SK-MEL-5 (cell line): ENCODE measurements around the gene PRUNE2. TPM values are rescaled to one million over a fixed set of nuclear protein-coding genes. Genes with fewer than 3 reads are reported as not detected.
"Not testable (repeated sequence)": the region's sequence is repeated elsewhere in the genome, so short reads cannot be mapped to it uniquely, and the experiment has no call there.

Experiments used
- DNase-seq: peaks from one replicate; pipeline ENCODE4 v3.0.0-alpha.2; 2016; ENCODE audit warnings: low read depth, low spot score
- in situ Hi-C: cut with HindIII; loops from 2 replicates; pipeline ENCODE4 v1.10.0; 2016; ENCODE audit warnings: low sequenced_read_pairs, high pct_unique_total_duplicates, low pct_unique_long_range_greater_than_20kb
- total RNA-seq: library from RNA; depleted of rRNA; stranded (reverse); fragments of >200 nt; shearing (Covaris generic); gene quantifications from 2 replicates; pipeline ENCODE4 v1.2.3, GENCODE V29; 2014

The PRUNE2 gene
- total RNA-seq, 1 experiment from 2014 or later, result 90.9 TPM

DNA sequence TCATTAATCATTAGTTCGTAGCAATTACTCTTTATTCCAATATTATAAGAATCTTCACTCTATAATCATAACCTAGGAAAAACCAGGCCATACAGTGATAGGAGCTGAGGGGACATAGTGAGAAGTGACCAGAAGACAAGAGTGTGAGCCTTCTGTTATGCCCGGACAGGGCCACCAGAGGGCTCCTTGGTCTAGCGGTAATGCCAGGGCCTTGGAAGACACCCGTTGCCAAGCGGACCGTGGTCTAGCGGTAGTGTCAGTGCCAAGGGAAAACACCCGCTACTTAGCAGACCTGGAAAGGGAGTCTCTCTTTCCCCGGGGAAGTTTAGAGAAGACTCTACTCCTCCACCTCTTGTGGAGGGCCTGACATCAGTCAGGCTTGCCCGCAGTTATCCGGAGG lies 239.9 kb downstream of the PRUNE2 start:
- in situ Hi-C loops, result not testable (repeated sequence)
- peak; percentile 76 for DNase-seq

- DNase-seq, result no peak
- in situ Hi-C loops, result no loop called here
These were observed 240.5 kb downstream of the PRUNE2 start for GRCh38 chr9:76665458-76665857.

GRCh38 chr9:76664120-76664519 lies 241.8 kb downstream of the PRUNE2 start:
- no peak for DNase-seq

DNA sequence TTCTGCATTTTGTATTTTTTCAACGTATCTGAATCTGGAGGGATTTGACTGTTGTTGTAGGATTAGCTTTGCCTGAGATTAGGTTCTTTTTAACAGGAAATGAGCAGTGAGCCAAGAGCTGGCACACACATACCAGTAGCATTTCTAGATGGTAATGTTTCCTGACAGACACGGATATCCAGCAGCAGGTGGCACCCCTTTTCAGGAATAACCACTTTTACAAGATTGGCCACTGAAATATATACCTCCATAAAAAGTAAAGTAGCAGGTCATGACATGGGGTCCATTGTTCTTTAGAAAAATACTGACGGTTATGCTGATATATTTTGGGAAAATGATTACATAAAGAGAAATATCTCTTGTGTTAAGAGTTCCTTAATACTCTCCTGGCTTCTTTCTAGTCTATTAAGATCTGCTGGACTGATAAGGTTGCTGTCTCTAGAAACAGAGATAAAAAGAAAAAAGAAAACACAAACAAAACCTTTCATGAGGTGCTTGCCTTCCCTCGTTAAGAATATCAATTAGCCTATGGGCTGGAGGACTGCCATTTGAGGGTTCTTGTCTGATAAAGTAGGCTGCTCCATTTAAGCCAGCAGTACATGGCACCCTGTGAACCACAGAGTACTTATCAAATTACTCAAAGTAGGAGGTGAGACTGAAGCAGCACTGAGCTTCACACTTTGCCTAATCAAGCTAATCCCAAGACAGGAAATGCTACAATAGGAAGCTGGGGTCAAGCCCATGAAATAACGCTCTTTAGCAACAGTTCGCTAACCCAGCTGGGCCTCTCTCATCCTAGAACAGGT lies 243.2 kb downstream of the PRUNE2 start:
- in situ Hi-C loops, result no loop called here
- DNase-seq, result no peak

More at GRCh38 chr9:76664120-76664519, 241.8 kb downstream of the PRUNE2 start:
- in situ Hi-C loops, result no loop called here

DNA sequence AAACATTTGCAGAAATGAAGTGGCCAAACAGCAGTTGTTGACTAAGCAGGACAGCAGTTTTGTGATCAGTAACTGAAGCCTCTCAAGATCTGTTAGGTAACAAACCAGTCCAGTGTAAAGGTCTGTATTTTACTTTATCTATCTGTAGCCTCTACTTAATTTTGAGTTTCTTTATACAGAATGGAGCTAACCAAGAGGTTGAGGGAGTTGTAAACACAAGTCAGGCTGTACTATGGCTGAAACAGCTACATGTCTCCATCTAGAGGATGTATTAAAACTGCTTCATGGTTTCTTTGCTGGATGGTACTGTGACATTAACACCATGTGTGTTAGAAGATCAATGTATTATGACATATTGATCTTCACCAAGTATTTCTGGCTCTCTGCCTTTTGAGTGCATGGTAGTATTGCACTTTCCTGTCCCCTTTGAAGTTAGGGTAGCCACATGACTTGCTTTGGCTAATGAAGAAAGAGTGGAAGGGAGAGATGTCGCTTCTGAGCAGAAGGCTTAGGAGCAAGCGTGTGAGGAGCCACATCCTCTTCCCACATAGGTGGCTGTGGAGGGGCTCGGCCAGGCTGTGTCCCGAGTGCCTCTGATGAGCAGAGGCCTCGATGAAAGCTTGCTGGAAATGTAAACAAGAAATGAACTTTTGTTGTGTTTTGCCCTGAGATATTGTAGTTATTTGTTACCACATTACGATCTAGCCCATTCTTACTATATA lies 247.2 kb downstream of the PRUNE2 start:
- DNase-seq, result peak; percentile 62

GRCh38 chr9:76657265-76657664 lies 248.6 kb downstream of the PRUNE2 start:
- no peak for DNase-seq
- in situ Hi-C loops, result no loop called here

More for the DNA sequence above, 247.2 kb downstream of the PRUNE2 start:
- in situ Hi-C loops, result no loop called here

DNA sequence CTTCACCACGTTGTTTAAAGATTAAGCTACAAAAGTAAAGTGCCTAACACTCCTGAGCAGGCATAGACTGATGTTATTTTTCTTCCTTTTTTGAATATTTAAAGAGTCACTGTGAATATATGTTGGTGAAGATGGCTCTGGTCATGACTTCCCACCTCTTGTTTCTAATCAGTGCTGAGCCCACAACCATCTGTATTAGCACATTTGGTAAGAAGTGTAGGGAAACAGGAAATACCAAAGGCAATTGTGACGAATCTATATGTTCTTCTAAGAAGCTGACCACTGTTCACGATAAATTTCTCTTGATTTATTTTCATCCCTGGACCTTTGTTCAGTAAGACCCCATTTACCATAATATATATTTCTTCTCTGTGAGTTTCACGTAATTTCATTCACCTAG lies 249.9 kb downstream of the PRUNE2 start:
- in situ Hi-C loops, result no loop called here
- no peak for DNase-seq

- DNase-seq, result no peak
- in situ Hi-C loops, result no loop called here
These were observed 250.8 kb downstream of the PRUNE2 start for GRCh38 chr9:76655121-76655541.

- no peak for DNase-seq
- in situ Hi-C loops, result no loop called here
These were observed 251.3 kb downstream of the PRUNE2 start for GRCh38 chr9:76654575-76654974.

DNA sequence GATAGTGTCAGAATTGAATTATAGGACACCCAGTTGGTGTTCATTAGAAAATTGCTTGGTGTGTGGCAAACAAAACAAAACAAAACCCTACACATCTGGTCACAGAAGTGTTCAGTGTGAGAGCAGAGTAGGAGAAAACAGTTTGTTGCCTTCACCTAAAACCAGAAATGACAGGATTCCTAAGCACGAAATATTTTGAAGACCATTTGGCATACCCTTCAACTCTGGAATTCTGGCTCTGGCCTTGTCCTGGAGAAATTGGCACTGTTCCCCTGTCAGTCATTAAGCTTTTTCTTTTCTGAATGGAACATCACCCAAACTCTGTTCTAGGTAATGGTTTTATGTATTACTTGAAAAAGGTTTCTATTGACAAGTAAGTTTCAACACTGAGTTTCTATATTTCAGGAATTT lies 251.9 kb downstream of the PRUNE2 start:
- no peak for DNase-seq
- in situ Hi-C loops, result no loop called here

- no peak for DNase-seq
- in situ Hi-C loops, result no loop called here
These were observed 253.0 kb downstream of the PRUNE2 start for GRCh38 chr9:76652894-76653293.

GRCh38 chr9:76651119-76651705 lies 254.7 kb downstream of the PRUNE2 start:
- in situ Hi-C loops, result no loop called here
- DNase-seq, result no peak

DNA sequence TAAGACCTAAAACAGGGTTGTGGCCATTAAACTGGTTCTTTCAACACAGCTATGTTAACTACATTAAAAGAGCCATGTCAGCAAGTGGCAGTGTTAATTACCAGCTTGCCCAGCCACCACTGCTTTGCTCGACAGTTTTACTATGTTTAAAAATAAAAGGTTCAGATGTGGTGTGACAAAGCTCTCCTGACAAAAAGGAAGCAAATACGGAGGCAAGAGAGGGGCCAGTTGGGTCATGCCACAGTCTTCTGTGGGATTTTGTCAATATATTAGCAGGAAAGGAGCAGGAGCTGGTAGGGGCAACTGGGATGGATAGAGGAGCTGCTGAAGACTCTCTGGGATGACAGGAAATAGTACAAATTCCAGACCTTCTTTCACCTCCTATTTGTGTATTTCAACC lies 255.2 kb downstream of the PRUNE2 start:
- in situ Hi-C loops, result no loop called here
- DNase-seq, result no peak

- in situ Hi-C loops, result no loop called here
- no peak for DNase-seq
These were observed 256.0 kb downstream of the PRUNE2 start for GRCh38 chr9:76649894-76650293.

DNA sequence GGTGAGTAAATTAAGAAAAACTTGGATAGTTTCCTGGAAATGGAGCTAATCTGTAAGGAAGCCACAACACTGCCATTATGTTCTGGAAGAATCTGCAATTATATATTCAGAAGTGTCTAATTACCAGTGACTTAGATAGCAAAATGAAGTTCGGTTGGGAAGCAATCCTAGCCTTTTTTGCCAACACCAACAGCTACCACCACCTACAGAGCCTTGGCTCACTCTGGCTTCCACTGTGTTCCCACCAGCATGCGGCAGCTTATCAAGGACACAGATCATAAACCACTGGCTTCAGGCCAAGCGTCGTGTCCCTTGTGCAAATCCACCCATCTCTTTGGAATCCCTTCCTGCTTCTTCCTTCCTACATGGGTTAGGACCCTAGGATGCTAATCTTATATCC lies 259.7 kb downstream of the PRUNE2 start:
- in situ Hi-C loops, result no loop called here
- DNase-seq, result no peak

DNA sequence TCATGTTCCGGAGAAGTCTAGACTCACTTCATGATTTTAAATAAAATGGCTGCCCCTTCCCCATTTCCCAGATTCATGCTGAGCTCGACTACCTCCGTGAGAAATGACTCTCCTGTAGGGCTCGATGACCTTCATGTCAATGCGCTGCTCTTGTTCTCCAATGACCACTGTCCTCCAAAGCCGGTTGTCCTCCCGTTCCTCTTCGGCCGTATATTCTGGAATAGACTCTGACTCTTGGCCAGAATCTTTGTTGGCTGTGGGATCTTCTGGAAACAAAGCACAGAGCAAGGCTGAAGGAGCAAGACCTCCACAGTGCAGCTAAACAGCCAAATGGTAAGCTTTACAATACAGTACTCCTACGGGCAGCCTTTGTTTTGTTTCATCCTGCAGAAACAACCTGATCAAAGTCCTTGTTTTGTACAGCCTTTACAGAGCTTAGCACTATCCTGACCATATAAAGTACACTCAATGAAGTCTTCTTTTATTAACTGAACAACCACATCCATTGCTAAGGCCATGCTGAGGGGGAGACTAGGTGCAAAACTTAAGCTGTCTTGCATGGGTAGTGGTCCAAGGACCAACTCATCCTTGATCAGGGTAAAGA lies 261.2 kb downstream of the PRUNE2 start:
- in situ Hi-C loops, result no loop called here
- DNase-seq, result no peak

DNA sequence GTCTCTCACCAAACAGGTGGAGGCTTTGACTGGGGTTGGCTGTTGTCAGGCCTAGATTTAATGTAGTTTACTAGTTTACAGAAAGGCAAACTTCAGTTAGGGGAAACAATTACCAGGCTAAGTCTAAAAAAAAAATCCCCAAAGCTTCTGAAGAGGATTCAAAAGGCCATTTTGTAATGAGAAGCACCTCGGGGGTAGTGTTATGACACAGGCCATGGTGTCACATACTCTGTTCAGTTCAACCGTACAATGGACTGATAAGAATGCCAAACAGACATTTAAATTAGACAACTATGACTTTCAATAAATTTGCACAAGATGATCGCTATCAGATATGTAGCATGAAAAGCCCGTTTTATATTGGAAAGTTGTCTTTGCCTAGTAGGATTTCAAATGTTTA lies 261.7 kb downstream of the PRUNE2 start:
- in situ Hi-C loops, result no loop called here
- no peak for DNase-seq

DNA sequence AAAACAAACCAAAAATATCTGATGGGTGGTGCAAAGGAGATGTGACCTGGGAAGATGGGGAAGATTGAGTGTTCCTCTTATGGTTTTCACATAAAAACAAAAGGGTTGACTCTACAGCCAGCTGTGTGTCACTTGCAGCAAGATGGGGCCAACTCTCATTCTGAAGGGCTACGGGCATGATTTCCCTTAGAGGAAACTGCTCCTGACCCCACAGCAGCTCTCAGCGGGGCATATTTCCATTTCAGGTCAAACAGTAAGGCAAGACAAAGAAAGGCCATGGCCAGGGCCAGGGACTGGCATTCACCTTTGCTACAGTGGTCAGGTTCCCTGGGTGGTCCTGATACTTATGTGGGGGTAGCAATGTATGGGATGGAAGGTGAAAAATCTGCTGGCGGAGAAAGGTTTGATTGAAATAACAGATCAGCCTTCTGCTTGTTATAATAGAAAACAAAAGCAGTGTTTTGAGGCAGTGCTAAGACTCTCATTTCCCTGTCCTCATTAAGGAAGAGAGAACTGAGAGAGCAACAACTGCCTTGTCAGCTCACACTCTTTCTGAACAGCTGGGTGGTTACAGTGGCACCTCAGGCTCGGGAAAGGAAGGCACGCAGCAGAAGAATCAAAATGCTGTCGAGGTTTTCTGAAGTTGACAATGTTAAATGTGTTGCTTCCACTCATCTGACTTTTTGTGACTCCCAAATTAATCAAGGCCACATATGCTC lies 262.4 kb downstream of the PRUNE2 start:
- DNase-seq, result no peak
- in situ Hi-C loops, result no loop called here
